HUES64 (cell line): ENCODE data around the gene TSC2.

Experiments
- H3K27ac ChIP-seq: 2 replicates; pipeline ENCODE4 v1.7.0; 2013; ENCODE audit warnings: low read depth, low read length, inconsistent platforms
- H3K27me3 ChIP-seq: 2 replicates; pipeline ENCODE4 v1.6.1; 2013; ENCODE audit warnings: mild to moderate bottlenecking, low read length; ENCODE audit not compliant: insufficient read depth
- H3K36me3 ChIP-seq: 2 replicates; pipeline ENCODE4 v1.6.1; 2013; ENCODE audit warnings: mild to moderate bottlenecking, low read length; ENCODE audit not compliant: insufficient read depth
- H3K4me1 ChIP-seq: 2 replicates; pipeline ENCODE4 v1.6.1; 2013; ENCODE audit warnings: mild to moderate bottlenecking, low read length, moderate library complexity; ENCODE audit not compliant: insufficient read depth
- H3K4me3 ChIP-seq: 2 replicates; pipeline ENCODE4 v1.5.1; 2013; ENCODE audit warnings: mild to moderate bottlenecking, low read length, moderate library complexity
- H3K9ac ChIP-seq: 2 replicates; pipeline ENCODE4 v1.6.1; 2013; ENCODE audit warnings: mild to moderate bottlenecking, low read depth, low read length
- H3K9me3 ChIP-seq: 2 replicates; pipeline ENCODE4 v1.6.1; 2013; ENCODE audit warnings: low read depth, low read length; ENCODE audit not compliant: insufficient read depth
- WGBS: fragments of 150-250, 120-280 bp; methylation state at CpG from one replicate; pipeline ENCODE4 v1.1.7; 2013; ENCODE audit warnings: missing lambda C conversion rate; 5-methylcytosine and 5-hydroxymethylcytosine counted together

TSC2 gene

DNA sequence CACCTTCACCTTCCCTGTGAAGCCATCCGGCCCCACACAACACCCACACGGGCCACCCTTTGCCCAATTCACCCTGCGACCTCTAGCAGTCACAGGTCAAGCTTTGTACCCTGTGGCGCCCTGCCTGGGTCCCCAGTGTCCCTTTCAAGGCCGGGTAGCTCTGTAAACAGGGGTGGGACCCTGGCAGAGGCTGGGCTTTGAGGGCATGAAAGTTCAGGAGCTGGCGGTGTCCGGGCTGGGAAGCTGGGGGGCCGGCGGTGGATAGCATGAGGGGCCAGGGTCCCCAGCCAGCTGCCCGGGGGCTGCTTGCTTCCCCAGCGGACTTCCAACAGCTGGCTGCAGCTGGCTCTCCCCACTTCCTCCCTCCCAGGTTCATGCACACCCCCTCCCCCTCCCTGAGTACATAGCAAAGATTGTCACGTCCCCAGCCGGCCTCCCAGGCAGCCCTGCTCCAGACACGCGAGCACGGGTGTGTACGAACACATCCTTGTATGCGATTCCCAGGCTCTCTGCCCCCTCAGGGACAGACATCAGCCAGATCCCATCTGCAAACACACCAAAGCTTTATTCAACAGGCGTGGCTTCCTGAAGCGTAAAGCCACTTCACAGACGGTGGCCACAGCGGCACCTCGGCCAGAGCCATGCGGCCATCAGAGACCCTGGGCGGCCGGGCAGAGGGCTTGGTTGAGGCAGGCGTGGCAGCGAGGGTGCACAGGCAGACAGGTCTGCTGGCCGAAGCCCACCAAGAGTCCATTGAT is 8.3 kb upstream of the TSC2 start:
- H3K4me1 ChIP-seq = no peaks in the 10 kb centered on the region
- 88% methylated on average over 29 of the region's 29 CpGs for WGBS
- H3K27me3 ChIP-seq = no peaks in the 10 kb centered on the region
- no peak overlapping the region for H3K4me3 ChIP-seq
- H3K36me3 ChIP-seq = 0 out of 2 replicates have a peak, but pooled peaks cover 6% of the 10 kb centered on the region
- H3K9ac ChIP-seq = no peak overlapping the region; the same call in 1 of the 2 replicates
- no peaks in the 10 kb centered on the region for H3K9me3 ChIP-seq
- no peak overlapping the region for H3K27ac ChIP-seq

- no peaks in the 10 kb centered on the region for H3K9me3 ChIP-seq
- H3K36me3 ChIP-seq = 0 out of 2 replicates have a peak, but pooled peaks cover 10% of the 10 kb centered on the region
- H3K9ac ChIP-seq = no peak overlapping the region
- no peaks in the 10 kb centered on the region for H3K27me3 ChIP-seq
- 94% methylated on average over 24 of the region's 24 CpGs for WGBS
- no peak overlapping the region for H3K4me3 ChIP-seq
- H3K4me1 ChIP-seq = no peaks in the 10 kb centered on the region
- H3K27ac ChIP-seq = no peak overlapping the region
Observed at GRCh38 chr16:2040041-2040786, 7.6 kb upstream of the TSC2 start.

GRCh38 chr16:2040787-2041522 is 6.8 kb upstream of the TSC2 start:
- H3K27me3 ChIP-seq = no peaks in the 10 kb centered on the region
- no peaks in the 10 kb centered on the region for H3K4me1 ChIP-seq
- WGBS = 96% methylated on average over 20 of the region's 20 CpGs
- H3K9me3 ChIP-seq = no peaks in the 10 kb centered on the region
- no peak overlapping the region for H3K27ac ChIP-seq
- H3K9ac ChIP-seq = no peak overlapping the region
- peaks cover 15% of the 10 kb centered on the region; the same call in 1 of the 2 replicates for H3K36me3 ChIP-seq
- no peak overlapping the region for H3K4me3 ChIP-seq

DNA sequence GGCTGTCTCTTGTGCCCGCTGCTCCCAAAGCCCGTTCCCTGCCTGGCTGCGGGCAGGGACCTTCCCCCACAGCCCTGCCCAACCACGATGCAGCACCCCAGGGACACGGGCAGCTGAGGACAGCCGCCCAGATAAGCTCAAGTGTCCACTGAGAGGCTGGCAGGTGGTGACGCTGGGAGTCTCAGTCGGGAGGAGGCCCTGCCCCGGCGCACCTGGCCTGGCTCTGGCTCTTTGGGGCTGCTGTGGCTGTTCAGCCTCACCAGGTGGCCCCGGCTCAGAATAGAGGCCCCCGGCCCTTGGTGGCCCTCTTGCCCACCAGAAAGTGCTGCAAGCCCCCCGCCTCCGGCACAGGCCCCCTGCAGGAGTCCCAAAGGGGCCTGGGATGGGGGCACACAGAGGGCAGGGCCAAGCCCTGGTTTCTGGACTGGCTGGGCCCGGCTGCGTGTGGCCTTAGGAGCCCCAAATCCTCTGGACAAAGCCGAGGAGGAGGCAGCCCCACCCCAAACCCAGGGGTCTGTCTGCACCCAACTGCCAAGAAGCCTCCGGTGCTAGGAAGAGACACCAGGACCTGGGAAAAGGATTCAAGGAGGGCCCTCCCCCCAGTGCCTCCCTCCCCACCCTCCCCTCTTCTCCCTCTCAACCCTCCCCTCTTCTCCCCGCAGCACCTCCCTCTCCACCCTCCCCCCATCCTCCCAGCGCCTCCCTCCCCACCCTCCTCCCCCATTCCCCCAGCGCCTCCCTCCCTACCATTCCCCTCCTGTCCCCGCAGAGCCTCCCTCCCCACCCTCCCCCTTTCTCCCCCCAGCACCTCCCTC is 5.4 kb upstream of the TSC2 start:
- WGBS = 94% methylated on average over 18 of the region's 22 CpGs
- no peak overlapping the region for H3K4me3 ChIP-seq

GRCh38 chr16:2042986-2043666 is 4.7 kb upstream of the TSC2 start:
- H3K27ac ChIP-seq = no peak overlapping the region
- no peak overlapping the region for H3K4me3 ChIP-seq
- no peaks in the 10 kb centered on the region for H3K9me3 ChIP-seq
- H3K4me1 ChIP-seq = 0 out of 2 replicates have a peak, but pooled peaks cover 4% of the 10 kb centered on the region
- WGBS = 93% methylated on average over 11 of the region's 11 CpGs
- H3K27me3 ChIP-seq = no peaks in the 10 kb centered on the region
- H3K9ac ChIP-seq = no peak overlapping the region
- peaks cover 15% of the 10 kb centered on the region; the same call in 1 of the 2 replicates for H3K36me3 ChIP-seq

More for the DNA sequence above, 5.4 kb upstream of the TSC2 start:
- no peak overlapping the region for H3K27ac ChIP-seq
- H3K9ac ChIP-seq = no peak overlapping the region
- H3K9me3 ChIP-seq = no peaks in the 10 kb centered on the region
- H3K36me3 ChIP-seq = peaks cover 15% of the 10 kb centered on the region; the same call in 1 of the 2 replicates
- no peaks in the 10 kb centered on the region for H3K27me3 ChIP-seq
- H3K4me1 ChIP-seq = 0 out of 2 replicates have a peak, but pooled peaks cover 4% of the 10 kb centered on the region

GRCh38 chr16:2043667-2044451 is 3.9 kb upstream of the TSC2 start:
- peaks cover 8% of the 10 kb centered on the region; the same call in 1 of the 2 replicates for H3K4me1 ChIP-seq
- WGBS = 90% methylated on average over 26 of the region's 26 CpGs
- H3K9ac ChIP-seq = no peak overlapping the region

DNA sequence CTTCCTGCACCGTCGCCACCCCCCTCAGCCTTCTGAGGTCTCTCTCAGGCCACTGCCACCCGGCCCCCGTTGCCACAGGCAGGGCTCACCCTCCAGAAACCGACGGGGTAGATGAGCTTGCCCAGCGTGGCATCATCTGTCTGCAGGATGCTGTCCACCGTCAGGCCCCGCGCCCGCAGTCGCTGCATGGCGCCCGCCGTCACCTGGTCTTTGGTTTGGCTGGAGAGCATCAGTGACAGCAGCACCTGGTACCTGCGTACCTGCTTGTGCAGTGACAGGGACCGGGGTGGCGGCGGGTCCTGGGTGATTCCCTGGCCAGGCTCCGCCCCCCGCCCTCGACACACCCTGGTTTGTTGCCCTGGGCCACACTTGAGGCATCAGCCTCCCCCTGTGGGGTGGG is 3.2 kb upstream of the TSC2 start:
- Histone ChIP-seq H3K27me3 (no peaks in the 10 kb centered on the region), H3K4me1 (peaks cover 9% of the 10 kb centered on the region; the same call in 1 of the 2 replicates), H3K4me3 (no peak overlapping the region), H3K9me3 (no peaks in the 10 kb centered on the region), H3K9ac (no peak overlapping the region), H3K27ac (no peak overlapping the region), H3K36me3 (peaks cover 15% of the 10 kb centered on the region; the same call in 1 of the 2 replicates)
- WGBS = 96% methylated on average over 22 of the region's 22 CpGs

More at GRCh38 chr16:2043667-2044451, 3.9 kb upstream of the TSC2 start:
- Histone ChIP-seq H3K27ac (no peak overlapping the region), H3K9me3 (no peaks in the 10 kb centered on the region), H3K27me3 (no peaks in the 10 kb centered on the region), H3K36me3 (peaks cover 15% of the 10 kb centered on the region; the same call in 1 of the 2 replicates), H3K4me3 (no peak overlapping the region)

DNA sequence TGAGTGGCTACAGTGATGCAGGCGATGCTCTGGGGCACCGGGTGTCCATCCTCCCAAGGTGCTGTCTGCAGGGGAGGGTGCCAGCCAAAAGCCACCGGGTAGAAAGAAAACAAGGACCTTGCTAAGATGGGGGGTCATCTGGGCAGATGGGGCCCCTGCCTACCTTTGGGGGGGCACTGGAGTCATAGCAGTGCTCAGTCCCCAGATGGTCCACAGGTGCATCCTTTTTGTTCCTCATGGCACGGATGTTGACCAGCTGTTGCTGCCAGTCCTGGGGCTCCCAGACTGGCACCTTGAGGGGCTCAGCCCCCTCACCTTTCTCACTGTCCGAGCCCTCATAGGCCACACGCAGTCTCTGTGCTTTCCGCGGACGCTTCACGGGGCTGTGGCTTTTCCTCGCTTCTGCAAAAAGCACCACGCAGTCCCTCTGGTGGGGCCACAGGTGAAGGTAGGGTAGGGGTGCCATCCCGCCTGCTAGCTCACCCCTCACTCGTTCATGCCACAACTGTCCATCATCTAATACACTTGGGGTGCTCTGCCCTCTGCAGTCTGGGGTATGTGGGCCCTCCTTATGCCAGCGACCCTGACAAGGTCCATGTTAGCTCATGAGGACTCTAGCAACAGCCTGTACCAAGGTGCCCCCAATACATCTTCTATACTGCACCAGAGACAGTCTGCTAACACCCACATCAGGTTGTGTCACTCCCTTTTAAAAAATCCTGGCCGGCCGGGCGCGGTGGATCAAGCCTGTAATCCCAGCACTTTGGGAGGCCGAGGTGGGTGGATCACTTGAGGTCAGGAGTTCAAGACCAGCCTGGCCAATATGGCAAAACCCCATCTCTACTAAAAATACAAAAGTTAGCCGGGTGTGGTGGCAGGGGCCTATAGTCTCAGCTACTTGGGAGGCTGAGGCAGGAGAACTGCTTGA is 1.6 kb upstream of the TSC2 start:
- WGBS = 94% methylated on average over 21 of the region's 21 CpGs
- H3K27ac ChIP-seq = no peak overlapping the region
- peaks cover 24% of the 10 kb centered on the region for H3K36me3 ChIP-seq
- H3K9me3 ChIP-seq = no peaks in the 10 kb centered on the region
- peak overlapping the region; percentile 74 for H3K4me3 ChIP-seq
- H3K27me3 ChIP-seq = no peaks in the 10 kb centered on the region
- H3K4me1 ChIP-seq = peaks cover 9% of the 10 kb centered on the region; the same call in 1 of the 2 replicates
- no peak overlapping the region for H3K9ac ChIP-seq

- Histone ChIP-seq H3K4me1 (peaks cover 9% of the 10 kb centered on the region; the same call in 1 of the 2 replicates), H3K27me3 (no peaks in the 10 kb centered on the region), H3K4me3 (peak overlapping the region; percentile 74), H3K36me3 (peaks cover 26% of the 10 kb centered on the region), H3K27ac (no peak overlapping the region), H3K9me3 (no peaks in the 10 kb centered on the region), H3K9ac (peak overlapping the region; percentile 67)
- WGBS = 43% methylated on average over 8 of the region's 8 CpGs
Observed at GRCh38 chr16:2046893-2047329, 874 bp upstream of the TSC2 start.
